Activated naive CD4-positive, alpha-beta T cell treated with anti-CD3 and anti-CD28 coated beads, Interleukin-2, amount 50 U/mL, for 72 hours (primary cell): ENCODE results near the gene ST3GAL6. TPM values are rescaled to one million over a fixed set of nuclear protein-coding genes. Genes with fewer than 3 reads are reported as not detected.

ENCODE experiments used
- ATAC-seq, 2 donors: fragments of 150-1000 bp; cut with Tn5 transposase; 2 replicates each; pipeline ENCODE4 v1.10.0; 2021; ENCODE audit warnings: mild to moderate bottlenecking in 2 of 2, moderate library complexity in 2 of 2
- DNase-seq, 2 donors: peaks; one replicate each; pipeline ENCODE4 v3.0.0; 2021 to 2022; ENCODE audit warnings: low spot score in 2 of 2
- H3K27ac Mint-ChIP-seq, 2 donors: one replicate each; pipeline ENCODE4 v1.8.0; 2022; ENCODE audit warnings: mild to moderate bottlenecking in 2 of 2, mixed read lengths in 2 of 2
- H3K36me3 Mint-ChIP-seq, 2 donors: one replicate each; pipeline ENCODE4 v1.8.0; 2022; ENCODE audit warnings: mixed read lengths in 2 of 2
- H3K9me3 Mint-ChIP-seq, 2 donors: one replicate each; pipeline ENCODE4 v1.8.0; 2022; ENCODE audit warnings: mixed read lengths in 2 of 2
- total RNA-seq, 2 donors: library from RNA; stranded (reverse); gene quantifications; one replicate each; pipeline ENCODE4 v1.2.3, GENCODE V29; 2022

ST3GAL6 gene
- total RNA-seq, 2 donors from 2014 or later: 0.64 to 0.88 TPM

DNA sequence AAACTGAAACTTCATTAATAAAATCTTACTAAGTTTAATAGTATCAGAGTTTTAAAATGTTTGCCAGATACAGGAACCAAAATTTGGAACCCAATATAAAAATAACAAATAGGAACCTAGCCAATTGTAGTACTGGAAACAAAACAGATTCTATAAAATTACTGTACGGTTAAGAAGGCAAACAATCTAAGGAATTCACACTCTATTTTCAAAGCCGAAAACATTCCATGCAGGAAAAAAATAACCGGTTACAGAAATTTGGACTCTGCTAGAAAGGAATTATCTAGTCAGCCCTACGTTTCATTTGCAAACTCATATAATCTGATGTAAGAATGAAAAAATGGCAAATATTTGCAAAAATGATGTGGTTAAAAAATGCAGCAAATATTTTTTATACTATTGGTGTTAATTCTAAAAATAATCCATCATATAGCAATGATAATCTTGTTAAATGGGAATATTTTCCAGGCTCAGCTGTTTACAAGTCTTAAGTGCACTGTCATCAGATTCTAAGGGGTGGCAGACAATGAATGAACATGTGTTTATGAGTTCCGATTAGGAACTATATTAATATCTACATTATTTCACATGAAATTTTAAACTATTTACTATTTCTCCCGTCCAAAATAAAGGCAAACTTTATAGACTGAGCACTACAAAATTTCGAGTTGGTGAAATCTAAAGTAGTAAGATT is 80.3 kb downstream of the ST3GAL6 start:
- ATAC-seq: no peak
- DNase-seq: no peak
- Mint-ChIP-seq H3K9me3 (peaks cover 4 to 7% of the 10 kb centered on the region in 2 donors), H3K27ac (no peak overlapping the region), H3K36me3 (peaks cover 6 to 10% of the 10 kb centered on the region in 2 donors)

Other genes with a start within 250 kb of the ST3GAL6 start
- gene CLDND1, start 240.4 kb upstream of the ST3GAL6 start, total RNA-seq: 100 to 1,000 TPM; 161 to 559 TPM
- gene GPR15, start 231.4 kb upstream of the ST3GAL6 start, total RNA-seq: 1 to 10 TPM in 1 of 2 donors, under 1 TPM in 1; 0.91 to 1.5 TPM
- gene CPOX, start 169.7 kb upstream of the ST3GAL6 start, total RNA-seq: 10 to 100 TPM; 39.4 to 47.0 TPM
- gene DCBLD2, start 138.4 kb downstream of the ST3GAL6 start, total RNA-seq: 1 to 10 TPM; 2.8 to 3.2 TPM